ENCODE results near the gene NKD1. TPM values are rescaled to one million over a fixed set of nuclear protein-coding genes. Genes with fewer than 3 reads are reported as not detected.

The NKD1 gene
- total and polyA plus RNA-seq, 2 experiments from 2014 or later: not detected

GRCh38 chr16:50613281-50613963, 65.2 kb downstream of the NKD1 start:
- Histone ChIP-seq H3K36me3 (ENCODE audit: low read depth) (no peaks in the 10 kb centered on the region), H3K4me3 (no peak overlapping the region), H4K20me1 (ENCODE audit: insufficient read depth) (no peaks in the 10 kb centered on the region), H3F3A (ENCODE audit: insufficient read depth) (no peaks in the 10 kb centered on the region), H3K9me2 (ENCODE audit: insufficient read depth) (no peaks in the 10 kb centered on the region), H3K9ac (no peak overlapping the region), H3K27ac (no peak overlapping the region), H3K79me2 (ENCODE audit: insufficient read depth) (no peaks in the 10 kb centered on the region), H3K4me2 (ENCODE audit: unreplicated experiment) (no peak overlapping the region), H3K9me3 (ENCODE audit: low read depth) (no peaks in the 10 kb centered on the region), H3K4me1 (ENCODE audit: insufficient read depth) (no peaks in the 10 kb centered on the region), H3K27me3 (replicated peaks; ENCODE audit: insufficient read depth) (no peaks in the 10 kb centered on the region), H2AFZ (no peak overlapping the region)
- WGBS, 2 experiments (ENCODE audit: low coverage in 1 of 2, low lambda C conversion rate in 2 of 2, missing lambda C conversion rate in 2 of 2): 31 to 40% methylated on average over 14 to 20 of the region's 20 CpGs
- DNase-seq: no peak
- in situ Hi-C loops (cut with MboI): no loop called here
- TF ChIP-seq EZH2 (IDR thresholded peaks at IDR 0.05; ENCODE audit: insufficient read depth, poor library complexity, severe bottlenecking): no peak

- H3K79me2 ChIP-seq (ENCODE audit: insufficient read depth): no peaks in the 10 kb centered on the region
- H4K20me1 ChIP-seq (ENCODE audit: insufficient read depth): no peaks in the 10 kb centered on the region
- H3K4me2 ChIP-seq (ENCODE audit: unreplicated experiment): no peak overlapping the region
- no peak overlapping the region for H3K9ac ChIP-seq
- H3K27ac ChIP-seq: no peak overlapping the region
- H3K9me2 ChIP-seq (ENCODE audit: insufficient read depth): no peaks in the 10 kb centered on the region
- no peak overlapping the region for H3K4me3 ChIP-seq
- TF ChIP-seq EZH2 (IDR thresholded peaks at IDR 0.05; ENCODE audit: insufficient read depth, poor library complexity, severe bottlenecking): no peak
- TF ChIP-seq EZH2phosphoT487 (IDR thresholded peaks at IDR 0.05; ENCODE audit: insufficient read depth, low read depth): no peak
- H3K9me3 ChIP-seq (ENCODE audit: low read depth): no peaks in the 10 kb centered on the region
- DNase-seq: no peak
- H3K27me3 ChIP-seq (replicated peaks; ENCODE audit: insufficient read depth): no peaks in the 10 kb centered on the region
- H3K36me3 ChIP-seq (ENCODE audit: low read depth): no peaks in the 10 kb centered on the region
- no peak overlapping the region for H2AFZ ChIP-seq
- no peaks in the 10 kb centered on the region for H3F3A ChIP-seq (ENCODE audit: insufficient read depth)
- in situ Hi-C loops (cut with MboI): no loop called here
- 72 to 73% methylated on average over 7 of the region's 7 CpGs for WGBS, 2 experiments (ENCODE audit: low coverage in 1 of 2, low lambda C conversion rate in 2 of 2, missing lambda C conversion rate in 2 of 2)
- H3K4me1 ChIP-seq (ENCODE audit: insufficient read depth): no peaks in the 10 kb centered on the region
Measured at GRCh38 chr16:50613964-50614474, 65.8 kb downstream of the NKD1 start.

GRCh38 chr16:50614955-50615724, 66.9 kb downstream of the NKD1 start:
- H3K9me3 ChIP-seq (ENCODE audit: low read depth): no peaks in the 10 kb centered on the region
- in situ Hi-C loops (cut with MboI): no loop called here
- no peak for TF ChIP-seq EZH2 (IDR thresholded peaks at IDR 0.05; ENCODE audit: insufficient read depth, poor library complexity, severe bottlenecking)
- TF ChIP-seq EZH2phosphoT487 (IDR thresholded peaks at IDR 0.05; ENCODE audit: insufficient read depth, low read depth): no peak
- H3K9me2 ChIP-seq (ENCODE audit: insufficient read depth): no peaks in the 10 kb centered on the region
- H3K27ac ChIP-seq: no peak overlapping the region
- no peak overlapping the region for H3K4me2 ChIP-seq (ENCODE audit: unreplicated experiment)
- no peaks in the 10 kb centered on the region for H3K4me1 ChIP-seq (ENCODE audit: insufficient read depth)
- H3K9ac ChIP-seq: no peak overlapping the region
- no peak overlapping the region for H2AFZ ChIP-seq
- H3K27me3 ChIP-seq (replicated peaks; ENCODE audit: insufficient read depth): no peaks in the 10 kb centered on the region
- DNase-seq: no peak
- H3F3A ChIP-seq (ENCODE audit: insufficient read depth): no peaks in the 10 kb centered on the region
- no peaks in the 10 kb centered on the region for H4K20me1 ChIP-seq (ENCODE audit: insufficient read depth)
- WGBS, 2 experiments (ENCODE audit: low coverage in 1 of 2, low lambda C conversion rate in 2 of 2, missing lambda C conversion rate in 2 of 2): 69 to 70% methylated on average over 7 of the region's 7 CpGs
- H3K36me3 ChIP-seq (ENCODE audit: low read depth): no peaks in the 10 kb centered on the region
- H3K79me2 ChIP-seq (ENCODE audit: insufficient read depth): no peaks in the 10 kb centered on the region
- H3K4me3 ChIP-seq: no peak overlapping the region

GRCh38 chr16:50615891-50616290, 67.7 kb downstream of the NKD1 start:
- no peaks in the 10 kb centered on the region for H4K20me1 ChIP-seq (ENCODE audit: insufficient read depth)
- no peaks in the 10 kb centered on the region for H3K27me3 ChIP-seq (replicated peaks; ENCODE audit: insufficient read depth)
- H3K4me3 ChIP-seq: no peak overlapping the region
- no peak overlapping the region for H2AFZ ChIP-seq
- TF ChIP-seq EZH2 (IDR thresholded peaks at IDR 0.05; ENCODE audit: insufficient read depth, poor library complexity, severe bottlenecking) (no peak), EZH2phosphoT487 (IDR thresholded peaks at IDR 0.05; ENCODE audit: insufficient read depth, low read depth) (no peak)
- 38 to 51% methylated on average over 5 of the region's 5 CpGs for WGBS, 2 experiments (ENCODE audit: low coverage in 1 of 2, low lambda C conversion rate in 2 of 2, missing lambda C conversion rate in 2 of 2)
- H3K4me1 ChIP-seq (ENCODE audit: insufficient read depth): no peaks in the 10 kb centered on the region
- DNase-seq: no peak
- in situ Hi-C loops (cut with MboI): no loop called here
- H3K27ac ChIP-seq: no peak overlapping the region
- H3K9me2 ChIP-seq (ENCODE audit: insufficient read depth): no peaks in the 10 kb centered on the region
- no peak overlapping the region for H3K4me2 ChIP-seq (ENCODE audit: unreplicated experiment)
- H3K9me3 ChIP-seq (ENCODE audit: low read depth): no peaks in the 10 kb centered on the region
- no peaks in the 10 kb centered on the region for H3F3A ChIP-seq (ENCODE audit: insufficient read depth)
- no peaks in the 10 kb centered on the region for H3K36me3 ChIP-seq (ENCODE audit: low read depth)
- H3K9ac ChIP-seq: no peak overlapping the region
- no peaks in the 10 kb centered on the region for H3K79me2 ChIP-seq (ENCODE audit: insufficient read depth)

Measured in GM23248 (cell line).